DMS153 treated with DMSO at 0.1 percent for 48 hours (cell line): ENCODE results near the gene TNRC6B.
"Not testable (repeated sequence)": the region's sequence is repeated elsewhere in the genome, so short reads cannot be mapped to it uniquely, and the experiment has no call there.

Experiments
- DNase-seq: peaks from one replicate; lab custom pipeline; 2025; ENCODE audit not compliant: unreplicated experiment; lab: John Stamatoyannopoulos, UW

TNRC6B gene

GRCh38 chr22:40210818-40211217 lies 33.1 kb downstream of the TNRC6B start:
- no peak for DNase-seq

GRCh38 chr22:40211476-40212054 lies 33.8 kb downstream of the TNRC6B start:
- no peak for DNase-seq

GRCh38 chr22:40212121-40212520 lies 34.4 kb downstream of the TNRC6B start:
- DNase-seq = no peak

GRCh38 chr22:40213478-40213877 lies 35.8 kb downstream of the TNRC6B start:
- no peak for DNase-seq

GRCh38 chr22:40215266-40215665 lies 37.5 kb downstream of the TNRC6B start:
- DNase-seq = no peak

GRCh38 chr22:40216041-40216756 lies 38.5 kb downstream of the TNRC6B start:
- no peak for DNase-seq

- no peak for DNase-seq
These were observed 40.4 kb downstream of the TNRC6B start for GRCh38 chr22:40218152-40218551.

- DNase-seq = no peak
These were observed 41.1 kb downstream of the TNRC6B start for GRCh38 chr22:40218723-40219294.

GRCh38 chr22:40220316-40221054 lies 42.8 kb downstream of the TNRC6B start:
- DNase-seq = no peak

GRCh38 chr22:40221055-40221414 lies 43.3 kb downstream of the TNRC6B start:
- DNase-seq = no peak

- not testable (repeated sequence) for DNase-seq
These were observed 45.3 kb downstream of the TNRC6B start for GRCh38 chr22:40222979-40223378.

GRCh38 chr22:40224702-40225101 lies 47.0 kb downstream of the TNRC6B start:
- DNase-seq = no peak

GRCh38 chr22:40226620-40227019 lies 48.9 kb downstream of the TNRC6B start:
- no peak for DNase-seq

- no peak for DNase-seq
These were observed 54.0 kb downstream of the TNRC6B start for GRCh38 chr22:40231618-40232313.

GRCh38 chr22:40232624-40233023 lies 54.9 kb downstream of the TNRC6B start:
- no peak for DNase-seq

GRCh38 chr22:40233886-40234285 lies 56.2 kb downstream of the TNRC6B start:
- DNase-seq = no peak

- DNase-seq = no peak
These were observed 56.9 kb downstream of the TNRC6B start for GRCh38 chr22:40234658-40235057.

- DNase-seq = no peak
These were observed 57.6 kb downstream of the TNRC6B start for GRCh38 chr22:40235308-40235707.

- no peak for DNase-seq
These were observed 58.5 kb downstream of the TNRC6B start for GRCh38 chr22:40236131-40236665.

- no peak for DNase-seq
These were observed 59.5 kb downstream of the TNRC6B start for GRCh38 chr22:40237241-40237640.

- DNase-seq = no peak
These were observed 60.2 kb downstream of the TNRC6B start for GRCh38 chr22:40237788-40238424.
